Liver (tissue), 3 donors: Measurements from ENCODE around the gene PTMA.

ENCODE experiments used
- EGR1 ChIP-seq, 2 donors: IDR thresholded peaks; 2 replicates each; pipeline ENCODE4 v1.6.1; 2016 to 2018; ENCODE audit warnings: antibody characterized with exemption in 2 of 2, low read depth in 2 of 2
- FOXA2 ChIP-seq: IDR thresholded peaks from 2 replicates; pipeline ENCODE4 v1.6.1; 2016; ENCODE audit warnings: antibody characterized with exemption
- GABPA ChIP-seq, 2 donors: IDR thresholded peaks in 1 of 2; conservative IDR thresholded peaks in 1 of 2; 2 replicates each; pipeline ENCODE4 v1.6.1; 2016; ENCODE audit warnings: antibody characterized with exemption in 2 of 2, mild to moderate bottlenecking in 1 of 2, moderate library complexity in 1 of 2
- HNF4G ChIP-seq: IDR thresholded peaks from 2 replicates; pipeline ENCODE4 v1.6.1; 2016; ENCODE audit warnings: antibody characterized with exemption
- JUND ChIP-seq, 2 donors: IDR thresholded peaks; 2 replicates each; pipeline ENCODE4 v1.6.1; 2016; ENCODE audit warnings: antibody characterized with exemption in 2 of 2
- NR2F2 ChIP-seq: IDR thresholded peaks from 2 replicates; pipeline ENCODE4 v1.6.1; 2016; ENCODE audit warnings: antibody characterized with exemption
- RAD21 ChIP-seq, 2 donors: IDR thresholded peaks; 2 replicates each; pipeline ENCODE4 v1.6.1; 2016; ENCODE audit warnings: antibody characterized with exemption in 2 of 2, mild to moderate bottlenecking in 2 of 2
- SP1 ChIP-seq: IDR thresholded peaks from 2 replicates; pipeline ENCODE4 v1.6.1; 2018; ENCODE audit warnings: antibody characterized with exemption, mild to moderate bottlenecking
- TAF1 ChIP-seq: conservative IDR thresholded peaks from 2 replicates; pipeline ENCODE4 v1.6.1; 2016; ENCODE audit warnings: antibody characterized with exemption, mild to moderate bottlenecking
- YY1 ChIP-seq: IDR thresholded peaks from 2 replicates; pipeline ENCODE4 v1.6.1; 2016; ENCODE audit warnings: antibody characterized with exemption, mild to moderate bottlenecking
- TF ChIP-seq, protein P1 (sequence below): fragments of 150-350 bp; IDR thresholded peaks from 2 replicates; pipeline ENCODE4 v1.5.1; 2017; ENCODE audit warnings: improper control_type of control experiment, low read depth, low read length; ENCODE audit not compliant: missing input control
- TF ChIP-seq, protein P2 (sequence below): IDR thresholded peaks from 2 replicates; pipeline ENCODE4 v1.6.1; 2016; ENCODE audit warnings: antibody characterized with exemption, mild to moderate bottlenecking
- TF ChIP-seq, protein P3 (sequence below): IDR thresholded peaks from 2 replicates; pipeline ENCODE4 v1.6.1; 2016; ENCODE audit warnings: antibody characterized with exemption
- donor health status: healthy.
- donor health status: healthy.

DNA sequence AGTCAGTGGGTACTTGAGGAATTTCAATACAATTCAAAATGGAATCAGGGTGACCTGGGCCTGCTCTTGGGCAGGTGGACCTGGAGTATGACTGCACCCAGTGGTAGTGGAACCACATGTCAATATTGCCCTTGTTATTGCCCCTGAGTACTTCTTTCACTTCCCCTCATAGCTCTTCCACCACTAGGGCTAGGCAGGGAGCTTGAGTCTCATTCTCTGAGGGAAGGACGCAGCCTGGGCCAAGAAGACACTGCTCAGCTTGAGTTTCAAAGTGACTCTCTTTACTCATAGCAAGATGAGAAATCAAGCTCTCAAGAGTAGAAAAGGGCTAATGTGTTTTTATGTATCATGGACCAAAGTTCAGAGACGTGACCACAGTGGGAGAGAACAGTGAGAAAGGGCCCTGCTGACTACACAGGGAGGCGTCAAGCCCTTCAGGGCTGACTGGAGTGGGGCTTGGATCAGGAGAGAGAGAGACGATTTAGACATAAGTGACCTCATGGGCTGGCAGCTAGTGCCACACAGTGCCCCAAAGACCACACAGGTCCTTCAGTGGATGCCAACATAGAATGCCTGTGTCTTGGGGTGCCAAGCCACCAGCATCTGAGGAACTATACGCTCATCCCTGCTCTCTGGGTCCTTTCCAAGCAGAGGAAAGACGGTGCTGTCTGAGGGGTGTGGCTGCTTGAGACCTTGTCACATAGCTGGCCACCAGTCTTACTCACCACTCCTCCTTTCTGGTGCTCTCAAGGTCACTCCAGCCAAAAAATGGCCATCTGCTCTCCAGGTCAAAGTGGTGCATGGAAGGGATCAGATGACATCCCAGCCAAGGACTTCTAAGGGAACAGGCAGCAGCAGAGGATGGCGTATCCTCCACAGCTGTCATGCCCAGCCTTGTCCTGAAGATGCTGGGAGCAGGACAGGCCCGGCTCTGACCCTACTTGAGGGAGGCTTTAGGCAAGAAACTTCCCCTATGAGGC, 13.0 kb downstream of the PTMA start:
- TF ChIP-seq, protein P1, sequence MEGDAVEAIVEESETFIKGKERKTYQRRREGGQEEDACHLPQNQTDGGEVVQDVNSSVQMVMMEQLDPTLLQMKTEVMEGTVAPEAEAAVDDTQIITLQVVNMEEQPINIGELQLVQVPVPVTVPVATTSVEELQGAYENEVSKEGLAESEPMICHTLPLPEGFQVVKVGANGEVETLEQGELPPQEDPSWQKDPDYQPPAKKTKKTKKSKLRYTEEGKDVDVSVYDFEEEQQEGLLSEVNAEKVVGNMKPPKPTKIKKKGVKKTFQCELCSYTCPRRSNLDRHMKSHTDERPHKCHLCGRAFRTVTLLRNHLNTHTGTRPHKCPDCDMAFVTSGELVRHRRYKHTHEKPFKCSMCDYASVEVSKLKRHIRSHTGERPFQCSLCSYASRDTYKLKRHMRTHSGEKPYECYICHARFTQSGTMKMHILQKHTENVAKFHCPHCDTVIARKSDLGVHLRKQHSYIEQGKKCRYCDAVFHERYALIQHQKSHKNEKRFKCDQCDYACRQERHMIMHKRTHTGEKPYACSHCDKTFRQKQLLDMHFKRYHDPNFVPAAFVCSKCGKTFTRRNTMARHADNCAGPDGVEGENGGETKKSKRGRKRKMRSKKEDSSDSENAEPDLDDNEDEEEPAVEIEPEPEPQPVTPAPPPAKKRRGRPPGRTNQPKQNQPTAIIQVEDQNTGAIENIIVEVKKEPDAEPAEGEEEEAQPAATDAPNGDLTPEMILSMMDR, result no peak
- TF ChIP-seq JUND (IDR thresholded peaks at IDR 0.05) (no peak), TAF1 (no peak), SP1 (no peak), HNF4G (no peak), EGR1 (IDR thresholded peaks at IDR 0.05; ENCODE audit: low read depth in 2 of 2) (no peak), YY1 (no peak), RAD21 (IDR thresholded peaks at IDR 0.05) (no peak), GABPA (IDR thresholded peaks at IDR 0.05 in 1 of 2, conservative IDR thresholded peaks at IDR 0.05 in 1 of 2) (no peak), FOXA2 (no peak), NR2F2 (no peak)
- TF ChIP-seq, protein P2, sequence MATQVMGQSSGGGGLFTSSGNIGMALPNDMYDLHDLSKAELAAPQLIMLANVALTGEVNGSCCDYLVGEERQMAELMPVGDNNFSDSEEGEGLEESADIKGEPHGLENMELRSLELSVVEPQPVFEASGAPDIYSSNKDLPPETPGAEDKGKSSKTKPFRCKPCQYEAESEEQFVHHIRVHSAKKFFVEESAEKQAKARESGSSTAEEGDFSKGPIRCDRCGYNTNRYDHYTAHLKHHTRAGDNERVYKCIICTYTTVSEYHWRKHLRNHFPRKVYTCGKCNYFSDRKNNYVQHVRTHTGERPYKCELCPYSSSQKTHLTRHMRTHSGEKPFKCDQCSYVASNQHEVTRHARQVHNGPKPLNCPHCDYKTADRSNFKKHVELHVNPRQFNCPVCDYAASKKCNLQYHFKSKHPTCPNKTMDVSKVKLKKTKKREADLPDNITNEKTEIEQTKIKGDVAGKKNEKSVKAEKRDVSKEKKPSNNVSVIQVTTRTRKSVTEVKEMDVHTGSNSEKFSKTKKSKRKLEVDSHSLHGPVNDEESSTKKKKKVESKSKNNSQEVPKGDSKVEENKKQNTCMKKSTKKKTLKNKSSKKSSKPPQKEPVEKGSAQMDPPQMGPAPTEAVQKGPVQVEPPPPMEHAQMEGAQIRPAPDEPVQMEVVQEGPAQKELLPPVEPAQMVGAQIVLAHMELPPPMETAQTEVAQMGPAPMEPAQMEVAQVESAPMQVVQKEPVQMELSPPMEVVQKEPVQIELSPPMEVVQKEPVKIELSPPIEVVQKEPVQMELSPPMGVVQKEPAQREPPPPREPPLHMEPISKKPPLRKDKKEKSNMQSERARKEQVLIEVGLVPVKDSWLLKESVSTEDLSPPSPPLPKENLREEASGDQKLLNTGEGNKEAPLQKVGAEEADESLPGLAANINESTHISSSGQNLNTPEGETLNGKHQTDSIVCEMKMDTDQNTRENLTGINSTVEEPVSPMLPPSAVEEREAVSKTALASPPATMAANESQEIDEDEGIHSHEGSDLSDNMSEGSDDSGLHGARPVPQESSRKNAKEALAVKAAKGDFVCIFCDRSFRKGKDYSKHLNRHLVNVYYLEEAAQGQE, result no peak
- TF ChIP-seq, protein P3, sequence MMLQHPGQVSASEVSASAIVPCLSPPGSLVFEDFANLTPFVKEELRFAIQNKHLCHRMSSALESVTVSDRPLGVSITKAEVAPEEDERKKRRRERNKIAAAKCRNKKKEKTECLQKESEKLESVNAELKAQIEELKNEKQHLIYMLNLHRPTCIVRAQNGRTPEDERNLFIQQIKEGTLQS, result no peak
